Midbrain (tissue), 1 donor: Measurements from ENCODE around the gene ATG12.
"Not testable (repeated sequence)": the region's sequence is repeated elsewhere in the genome, so short reads cannot be mapped to it uniquely, and the experiment has no call there.

Experiments used
- DNase-seq: peaks from one replicate; lab custom pipeline; 2025; lab: John Stamatoyannopoulos, UW

Gene ATG12

GRCh38 chr5:115841382-115842088 is at the start of gene ATG12, which contains the start of gene AP3S1:
ATG12 (minus strand) TSS chr5:115841565; CDS start chr5:115841552, 13 bp downstream.
AP3S1 (plus strand) TSS chr5:115841935; CDS start chr5:115842038, 103 bp downstream.
- peak; percentile 95 for DNase-seq

- peak; percentile 10 for DNase-seq
Measured at GRCh38 chr5:115888027-115888426, 46.7 kb upstream of the ATG12 start.

- not testable (repeated sequence) for DNase-seq
Measured at GRCh38 chr5:115885208-115885607, 43.8 kb upstream of the ATG12 start.

- DNase-seq: no peak
Measured at GRCh38 chr5:115884704-115885103, 43.3 kb upstream of the ATG12 start.

GRCh38 chr5:115882434-115882833 is 41.1 kb upstream of the ATG12 start:
- DNase-seq: not testable (repeated sequence)

GRCh38 chr5:115877342-115877741 is 36.0 kb upstream of the ATG12 start:
- not testable (repeated sequence) for DNase-seq

GRCh38 chr5:115875447-115875846 is 34.1 kb upstream of the ATG12 start:
- DNase-seq: no peak

GRCh38 chr5:115873392-115873791 is 32.0 kb upstream of the ATG12 start:
- DNase-seq: no peak

- DNase-seq: no peak
Measured at GRCh38 chr5:115872447-115872846, 31.1 kb upstream of the ATG12 start.

- DNase-seq: no peak
Measured at GRCh38 chr5:115869256-115869795, 28.0 kb upstream of the ATG12 start.

GRCh38 chr5:115859378-115859777 is 18.0 kb upstream of the ATG12 start:
- DNase-seq: no peak

GRCh38 chr5:115858396-115858795 is 17.0 kb upstream of the ATG12 start:
- no peak for DNase-seq

GRCh38 chr5:115857626-115858349 is 16.4 kb upstream of the ATG12 start:
- no peak for DNase-seq

- no peak for DNase-seq
Measured at GRCh38 chr5:115857057-115857479, 15.7 kb upstream of the ATG12 start.

- no peak for DNase-seq
Measured at GRCh38 chr5:115855959-115856358, 14.6 kb upstream of the ATG12 start.

- DNase-seq: no peak
Measured at GRCh38 chr5:115854139-115854538, 12.8 kb upstream of the ATG12 start.

- DNase-seq: no peak
Measured at GRCh38 chr5:115850744-115851416, 9.5 kb upstream of the ATG12 start.

- DNase-seq: no peak
Measured at GRCh38 chr5:115849258-115849798, 8.0 kb upstream of the ATG12 start.

GRCh38 chr5:115847290-115847689 is 5.9 kb upstream of the ATG12 start:
- DNase-seq: no peak

GRCh38 chr5:115844321-115844817 is 3.0 kb upstream of the ATG12 start:
- no peak for DNase-seq

- no peak for DNase-seq
Measured at GRCh38 chr5:115843444-115844130, 2.2 kb upstream of the ATG12 start.
